NCI-H1105 treated with DMSO at 0.1 percent for 48 hours (cell line): ENCODE measurements around the gene CARMIL1.

Experiments
- DNase-seq: peaks from one replicate; lab custom pipeline; 2025; lab: John Stamatoyannopoulos, UW

Gene CARMIL1

DNA sequence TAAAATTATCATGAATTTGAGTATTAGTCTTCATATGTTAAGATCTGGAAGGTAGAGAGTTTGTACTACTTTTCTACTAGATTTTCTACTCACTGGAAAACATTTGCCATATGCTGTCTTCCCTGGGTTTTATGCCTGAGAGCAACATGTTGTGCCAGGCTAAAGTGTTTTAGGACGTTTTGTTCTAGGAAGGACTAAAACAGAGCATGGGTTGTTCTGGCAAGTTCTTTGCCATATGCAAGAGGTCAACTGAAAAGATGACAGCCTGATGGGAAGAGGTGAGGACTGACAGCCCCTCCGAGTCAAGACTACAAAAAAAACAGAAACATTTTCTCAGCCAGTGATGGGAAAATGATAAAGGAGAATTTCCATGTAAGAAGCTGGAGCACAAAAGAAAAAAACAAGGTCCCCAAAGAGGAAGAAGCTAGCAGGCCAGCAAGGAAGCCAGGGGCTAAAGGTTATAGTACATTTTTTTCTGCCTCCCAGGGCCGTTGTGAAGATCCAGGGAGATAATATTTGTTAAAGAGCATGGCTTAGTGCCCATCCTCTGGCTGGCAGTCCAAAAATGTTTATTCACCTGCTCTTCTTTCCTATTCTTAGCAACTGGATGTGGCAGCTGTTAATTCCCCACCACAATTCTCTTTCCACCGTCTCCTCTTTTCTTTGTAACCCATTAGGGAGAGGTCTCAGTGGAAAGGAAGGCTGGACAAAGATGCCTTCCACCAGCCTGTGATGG lies 380.6 kb downstream of the CARMIL1 start:
- peak; percentile 79 for DNase-seq

DNA sequence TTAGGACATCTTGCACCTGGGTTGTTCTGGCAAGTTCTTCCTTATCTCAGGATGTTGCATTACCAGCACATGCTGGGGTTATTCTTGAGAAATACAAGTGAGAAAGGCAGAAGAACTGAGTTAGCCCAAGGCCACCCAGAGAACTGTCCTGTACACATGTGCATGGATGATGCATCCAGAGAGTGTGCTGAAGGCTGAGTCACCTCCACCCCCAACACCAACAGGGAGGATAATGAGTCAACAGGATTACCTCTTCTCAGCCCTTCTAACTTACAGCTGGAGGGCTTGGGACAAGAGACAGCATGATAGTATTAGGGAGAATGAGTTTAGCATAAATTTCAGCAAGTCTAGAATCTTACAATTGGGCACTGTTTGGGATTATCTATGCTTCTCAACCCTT lies 381.3 kb downstream of the CARMIL1 start:
- DNase-seq = no peak

DNA sequence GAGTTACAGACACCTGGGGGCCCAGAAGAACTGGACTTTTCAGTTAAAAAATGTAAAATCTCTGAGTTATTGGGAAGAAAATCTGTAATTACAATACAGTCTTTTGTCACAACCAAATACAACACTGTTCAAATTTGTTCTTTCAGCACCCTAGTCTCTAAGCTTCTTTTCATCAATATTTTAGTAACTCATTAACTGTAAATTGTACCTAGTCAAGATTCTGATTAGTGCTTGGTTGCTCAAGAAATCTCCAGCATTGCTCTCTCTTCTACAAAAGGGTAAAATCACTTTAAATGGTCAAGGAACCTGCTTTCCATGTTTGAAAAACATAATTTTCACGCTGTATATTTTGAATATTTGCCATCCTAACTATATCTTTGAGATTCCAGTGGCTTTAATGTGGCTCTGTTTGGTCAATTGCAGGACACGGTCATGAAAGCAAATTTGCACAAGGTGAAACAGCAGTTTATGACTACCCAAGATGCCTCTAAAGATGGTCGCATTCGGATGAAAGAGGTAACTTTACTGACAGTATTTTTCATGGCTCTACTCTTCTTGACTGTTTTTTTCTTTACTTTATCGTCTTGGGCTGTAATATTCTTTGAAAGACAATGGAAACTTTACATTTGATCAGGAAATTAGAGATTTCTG lies 382.1 kb downstream of the CARMIL1 start:
- no peak for DNase-seq

DNA sequence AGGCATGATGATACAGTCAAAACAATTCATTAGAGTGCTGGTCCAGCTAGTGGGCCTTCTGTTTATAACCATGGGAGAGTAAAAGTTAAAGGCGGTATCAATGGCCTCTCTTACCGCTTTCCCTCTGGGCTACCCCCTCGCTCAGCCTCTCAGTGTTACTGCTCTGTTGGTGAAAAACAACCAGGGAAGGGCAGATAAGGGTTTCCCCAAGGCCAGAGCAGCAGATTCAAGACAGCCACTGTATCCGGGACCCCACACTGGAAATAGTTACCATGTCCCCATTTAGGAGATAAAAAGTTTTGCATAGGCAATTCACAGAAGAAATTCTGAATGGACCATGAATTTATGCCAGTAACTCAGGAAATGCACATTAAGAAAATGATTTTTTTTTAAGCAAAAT lies 386.3 kb downstream of the CARMIL1 start:
- DNase-seq = no peak

DNA sequence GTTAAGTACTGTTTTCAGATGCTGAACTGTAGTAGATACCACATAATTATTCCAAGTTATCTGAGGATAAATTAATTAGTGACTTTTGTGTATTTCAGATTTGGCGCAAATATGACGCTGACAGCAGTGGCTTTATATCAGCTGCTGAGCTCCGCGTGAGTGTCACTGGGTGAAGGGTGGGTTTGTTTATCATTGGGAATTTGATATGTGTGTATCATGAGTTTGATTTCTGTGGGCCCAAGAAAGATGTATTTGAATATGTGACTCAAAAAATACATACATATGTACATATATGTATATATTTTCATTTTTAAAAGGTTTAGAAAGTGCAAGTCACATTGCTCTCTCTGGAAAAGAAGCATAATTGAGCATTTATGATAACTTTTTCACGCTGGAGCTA lies 390.2 kb downstream of the CARMIL1 start:
- no peak for DNase-seq
